HCT116 (cell line): Measurements from ENCODE around the gene OTP. TPM values are rescaled to one million over a fixed set of nuclear protein-coding genes. Genes with fewer than 3 reads are reported as not detected.

Experiments used
- ATAC-seq: fragments of 200-7000 bp; cut with Tn5 transposase; 2 replicates; pipeline ENCODE4 v1.9.1; 2020; ENCODE audit warnings: mild to moderate bottlenecking, moderate library complexity
- BruUV-seq: library from RNA; stranded (reverse); fragments of 400-500 nt; replicated peaks from 2 replicates; lab custom pipeline; 2021; lab: Mats Ljungman, UMichigan
- CTCF ChIA-PET: fragments of 300-600 bp; sonication (Branson Sonifier 250); formaldehyde crosslinking; loops from one replicate; lab custom pipeline; 2021; ENCODE audit warnings: antibody characterized with exemption; lab: Charles Lee
- POLR2A ChIA-PET: fragments of 300-600, 350-600 bp; sonication (Branson Sonifier 250); formaldehyde crosslinking; loops from one replicate; lab custom pipeline; 2021; ENCODE audit warnings: antibody characterized with exemption; lab: Charles Lee
- RAD21 ChIA-PET, 2 experiments: fragments of 300-600 bp; sonication (Branson Sonifier 250); formaldehyde crosslinking; loops; one replicate each; lab custom pipeline; 2023; ENCODE audit warnings: low total read pairs in 2 of 2; ENCODE audit not compliant: uncharacterized antibody in 2 of 2, unreplicated experiment in 2 of 2, low non-redundant PET in 1 of 2; lab: Charles Lee
- DNase-seq: peaks from one replicate; pipeline ENCODE4 v3.0.0-alpha.2; 2010; ENCODE audit warnings: low read depth, low spot score
- H2AFZ ChIP-seq: fragments of 200-600 bp; shearing (Covaris generic), sonication (generic); 2 replicates; pipeline ENCODE4 v1.6.1; 2017; ENCODE audit warnings: low read depth, mixed run types, mixed read lengths, antibody characterized with exemption, low read length; ENCODE audit not compliant: poor library complexity, severe bottlenecking
- H3K27ac ChIP-seq: 2 replicates; pipeline ENCODE4 v1.5.1; 2012; ENCODE audit warnings: low read depth, low read length
- H3K27me3 ChIP-seq: fragments of 200-600 bp; sonication (generic); 2 replicates; pipeline ENCODE4 v1.6.1; 2016; ENCODE audit warnings: mixed run types, low read length, mixed read lengths; ENCODE audit not compliant: insufficient read depth
- H3K36me3 ChIP-seq, 2 experiments: fragments of 200-500 bp in 1 of 2; fragments of 200-600 bp in 1 of 2; sonication (Bioruptor generic) in 1 of 2; sonication (generic) in 1 of 2; 2 replicates each; pipeline versions ENCODE4 v1.5.1 to v1.6.1; 2014 to 2016; ENCODE audit warnings: low read length in 2 of 2, inconsistent platforms in 1 of 2, mixed read lengths in 1 of 2, mixed run types in 1 of 2; ENCODE audit not compliant: insufficient read depth in 2 of 2, control insufficient read depth in 1 of 2
- H3K4me1 ChIP-seq, 2 experiments: fragments of 200-600 bp in 1 of 2; sonication (generic) in 1 of 2; 2 replicates each; pipeline versions ENCODE4 v1.5.1 to v1.6.1; 2012 to 2017; ENCODE audit warnings: low read length in 2 of 2, inconsistent platforms in 1 of 2, mild to moderate bottlenecking in 1 of 2, mixed read lengths in 1 of 2, mixed run types in 1 of 2, moderate library complexity in 1 of 2; ENCODE audit not compliant: insufficient read depth in 2 of 2, control insufficient read depth in 1 of 2
- H3K4me2 ChIP-seq: fragments of 200-600 bp; sonication (generic); 2 replicates; pipeline ENCODE4 v1.6.1; 2017; ENCODE audit warnings: mixed run types, low read length, mixed read lengths
- H3K4me3 ChIP-seq, 2 experiments: fragments of 200-600 bp in 1 of 2; sonication (generic) in 1 of 2; replicated peaks in 1 of 2; 2 replicates each; pipeline ENCODE4 v1.5.1; 2011 to 2016; ENCODE audit warnings: low read length in 2 of 2, control low read depth in 1 of 2, low read depth in 1 of 2, mild to moderate bottlenecking in 1 of 2, mixed read lengths in 1 of 2, mixed run types in 1 of 2
- H3K79me2 ChIP-seq: fragments of 200-600 bp; sonication (generic); 2 replicates; pipeline ENCODE4 v1.6.1; 2017; ENCODE audit warnings: mild to moderate bottlenecking, mixed run types, low read length, moderate library complexity, mixed read lengths; ENCODE audit not compliant: insufficient read depth
- H3K9ac ChIP-seq: fragments of 200-600 bp; sonication (generic); 2 replicates; pipeline ENCODE4 v1.6.1; 2016; ENCODE audit warnings: low read length, mixed read lengths
- H3K9me2 ChIP-seq: fragments of 200-600 bp; sonication (generic), shearing (Covaris generic); 2 replicates; pipeline ENCODE4 v1.6.1; 2017; ENCODE audit warnings: mixed run types, mild to moderate bottlenecking, moderate library complexity; ENCODE audit not compliant: insufficient read depth
- H3K9me3 ChIP-seq, 2 experiments: fragments of 200-500 bp in 1 of 2; fragments of 200-600 bp in 1 of 2; sonication (Bioruptor generic) in 1 of 2; sonication (generic) in 1 of 2; 2 replicates each; pipeline ENCODE4 v1.6.1; 2014 to 2017; ENCODE audit warnings: low read length in 2 of 2, mixed read lengths in 2 of 2, inconsistent platforms in 1 of 2, low read depth in 1 of 2, mild to moderate bottlenecking in 1 of 2, mixed run types in 1 of 2, moderate library complexity in 1 of 2; ENCODE audit not compliant: control insufficient read depth in 1 of 2, insufficient read depth in 1 of 2
- H4K20me1 ChIP-seq: fragments of 200-600 bp; sonication (generic), shearing (Covaris generic); 2 replicates; pipeline ENCODE4 v1.6.1; 2017; ENCODE audit warnings: mixed run types, mild to moderate bottlenecking, moderate library complexity; ENCODE audit not compliant: insufficient read depth
- ATF3 ChIP-seq: IDR thresholded peaks from 2 replicates; pipeline ENCODE4 v1.6.1; 2012
- CBX3 ChIP-seq: IDR thresholded peaks from 2 replicates; pipeline ENCODE4 v1.6.1; 2012; ENCODE audit warnings: low read depth
- CEBPB ChIP-seq: IDR thresholded peaks from 2 replicates; pipeline ENCODE4 v1.6.1; 2012; ENCODE audit warnings: low read depth
- CTCF ChIP-seq, 3 experiments: fragments of 200-600 bp in 1 of 3; sonication (generic) in 1 of 3; IDR thresholded peaks in 2 of 3; conservative IDR thresholded peaks in 1 of 3; 2 replicates each; pipeline ENCODE4 v1.5.1; 2012 to 2017; ENCODE audit warnings: low read depth in 2 of 3, low read length in 2 of 3, antibody characterized with exemption in 1 of 3, borderline replicate concordance in 1 of 3, control low read depth in 1 of 3, mild to moderate bottlenecking in 1 of 3, mixed read lengths in 1 of 3, mixed run types in 1 of 3, moderate library complexity in 1 of 3; ENCODE audit not compliant: insufficient read depth in 1 of 3
- EGR1 ChIP-seq: IDR thresholded peaks from 2 replicates; pipeline ENCODE4 v1.6.1; 2012; ENCODE audit warnings: low read depth
- ELF1 ChIP-seq: IDR thresholded peaks from 2 replicates; pipeline ENCODE4 v1.6.1; 2012; ENCODE audit warnings: low read depth, borderline replicate concordance
- EZH2 ChIP-seq: fragments of 200-600 bp; sonication (generic); IDR thresholded peaks from 2 replicates; pipeline ENCODE4 v1.6.1; 2017; ENCODE audit warnings: antibody characterized with exemption, mixed run types
- EZH2phosphoT487 ChIP-seq: fragments of 200-600 bp; IDR thresholded peaks from 2 replicates; pipeline ENCODE4 v1.6.1; 2018; ENCODE audit warnings: antibody characterized with exemption, borderline replicate concordance
- FOSL1 ChIP-seq: IDR thresholded peaks from 2 replicates; pipeline ENCODE4 v1.6.1; 2012; ENCODE audit warnings: low read depth
- MAX ChIP-seq: IDR thresholded peaks from 2 replicates; pipeline ENCODE4 v1.6.1; 2012
- POLR2A ChIP-seq: IDR thresholded peaks from 2 replicates; pipeline ENCODE4 v1.7.0; 2011; ENCODE audit warnings: borderline replicate concordance; ENCODE audit not compliant: insufficient read depth, insufficient read length; ENCODE audit errors: extremely low read depth
- POLR2AphosphoS5 ChIP-seq: IDR thresholded peaks from 2 replicates; pipeline ENCODE4 v1.6.1; 2011; ENCODE audit warnings: mild to moderate bottlenecking, low read depth, low read length, moderate library complexity
- SIN3A ChIP-seq: IDR thresholded peaks from 2 replicates; pipeline ENCODE4 v1.6.1; 2012; ENCODE audit warnings: low read depth
- SP1 ChIP-seq: IDR thresholded peaks from 2 replicates; pipeline ENCODE4 v1.6.1; 2012; ENCODE audit warnings: low read depth
- SRF ChIP-seq: IDR thresholded peaks from 2 replicates; pipeline ENCODE4 v1.6.1; 2012; ENCODE audit warnings: low read depth
- TCF7L2 ChIP-seq: IDR thresholded peaks from 2 replicates; pipeline ENCODE4 v1.7.0; 2011; ENCODE audit warnings: borderline replicate concordance, inconsistent platforms; ENCODE audit not compliant: insufficient read depth, insufficient read length; ENCODE audit errors: extremely low read depth
- YY1 ChIP-seq: IDR thresholded peaks from 2 replicates; pipeline ENCODE4 v1.6.1; 2011; ENCODE audit warnings: low read length, low read depth, moderate library complexity, mild to moderate bottlenecking; ENCODE audit not compliant: insufficient replicate concordance; ENCODE audit errors: extremely low read depth
- ZFX ChIP-seq: fragments of 450-650 bp; IDR thresholded peaks from 2 replicates; pipeline ENCODE4 v1.6.1; 2017
- ZNF274 ChIP-seq: fragments of 200-500 bp; sonication (Bioruptor generic); IDR thresholded peaks from 2 replicates; pipeline ENCODE4 v1.6.1; 2014; ENCODE audit warnings: mild to moderate bottlenecking, low read depth, low read length, inconsistent platforms
- intact Hi-C: fragments of 100-400 bp; cut with micrococcal nuclease; formaldehyde crosslinking; loops from 2 replicates; pipeline ENCODE4 v1.10.0; 2022
- total RNA-seq: library from RNA; stranded (reverse); gene quantifications from one replicate; pipeline ENCODE4 v1.2.1, GENCODE V29; 2021; ENCODE audit not compliant: unreplicated experiment

Gene OTP
- total RNA-seq, 1 experiment from 2014 or later = 0.07 TPM

GRCh38 chr5:77623203-77623740, 15.2 kb downstream of the OTP start (continued):
- no peak for TF ChIP-seq MAX
- no peak for TF ChIP-seq ZFX
- no peak for TF ChIP-seq CBX3
- no peak for TF ChIP-seq ZNF274
- TF ChIP-seq EZH2phosphoT487 = no peak
- no peak for TF ChIP-seq CEBPB
- no peak for TF ChIP-seq EZH2

- Histone ChIP-seq H3K27me3 (no peaks in the 10 kb centered on the region), H3K9me2 (no peaks in the 10 kb centered on the region), H3K9me3 (no peaks in the 10 kb centered on the region), H2AFZ (no peak overlapping the region), H3K4me1 (peaks cover 5 to 9% of the 10 kb centered on the region in 2 experiments; a peak in 3 of 4 replicates), H3K4me2 (no peak overlapping the region), H3K9ac (no peak overlapping the region), H3K27ac (no peak overlapping the region), H3K36me3 (no peaks in the 10 kb centered on the region), H4K20me1 (no peaks in the 10 kb centered on the region), H3K4me3 (no peak overlapping the region), H3K79me2 (no peaks in the 10 kb centered on the region)
- RAD21 ChIA-PET = no interaction called here
- ATAC-seq (no peak), DNase-seq (no peak)
- TF ChIP-seq EGR1 (no peak), ATF3 (no peak), CBX3 (no peak), FOSL1 (no peak), MAX (no peak), POLR2A (no peak), CTCF (IDR thresholded peaks at IDR 0.05 in 2 of 3, conservative IDR thresholded peaks at IDR 0.05 in 1 of 3; ENCODE audit: borderline replicate concordance in 1 of 3, insufficient read depth in 1 of 3, low read depth in 2 of 3, low read length in 2 of 3) (no peak), POLR2AphosphoS5 (no peak), SIN3A (no peak), YY1 (no peak), CEBPB (no peak), TCF7L2 (no peak), SRF (no peak), ZNF274 (no peak), SP1 (no peak), ELF1 (no peak), ZFX (no peak)
- BruUV-seq = no TSS peak
- POLR2A ChIA-PET = no interaction called here
- CTCF ChIA-PET = interaction anchor here (1.0 kb wide), 1 partner anchor 9 kb away, joined by 3 read pairs; no protein-coding TSS in a partner anchor
- intact Hi-C loops = no loop called here
Measured at GRCh38 chr5:77621440-77621839, 17.1 kb downstream of the OTP start.
